A673 (cell line): ENCODE results near the gene MAN1C1.

Source experiments
- CTCF ChIP-seq: fragments of 300-800, 200-600 bp; sonication (generic); conservative IDR thresholded peaks from 2 replicates; pipeline ENCODE4 v1.5.1; 2017; ENCODE audit warnings: low read depth, mild to moderate bottlenecking, antibody characterized with exemption, low read length, moderate library complexity, mixed read lengths
- EZH2 ChIP-seq: fragments of 200-600 bp; sonication (generic); IDR thresholded peaks from 2 replicates; pipeline ENCODE4 v1.6.1; 2017; ENCODE audit warnings: borderline replicate concordance, low read depth, mild to moderate bottlenecking, mixed read lengths, antibody characterized with exemption, low read length; ENCODE audit not compliant: poor library complexity, severe bottlenecking

GRCh38 chr1:25583519-25584370 is 32.8 kb upstream of the MAN1C1 start:
- TF ChIP-seq CTCF (no peak), EZH2 (no peak)
